ENCODE data around the gene TMED8. TPM values are rescaled to one million over a fixed set of nuclear protein-coding genes. Genes with fewer than 3 reads are reported as not detected.
"Not testable (repeated sequence)": the region's sequence is repeated elsewhere in the genome, so short reads cannot be mapped to it uniquely, and the experiment has no call there.

The TMED8 gene
- total RNA-seq, 5 donors from 2014 or later (not counting 1 experiment from before 2014, with no cell fraction given): 6.6 to 8.9 (median 7.5) TPM

DNA sequence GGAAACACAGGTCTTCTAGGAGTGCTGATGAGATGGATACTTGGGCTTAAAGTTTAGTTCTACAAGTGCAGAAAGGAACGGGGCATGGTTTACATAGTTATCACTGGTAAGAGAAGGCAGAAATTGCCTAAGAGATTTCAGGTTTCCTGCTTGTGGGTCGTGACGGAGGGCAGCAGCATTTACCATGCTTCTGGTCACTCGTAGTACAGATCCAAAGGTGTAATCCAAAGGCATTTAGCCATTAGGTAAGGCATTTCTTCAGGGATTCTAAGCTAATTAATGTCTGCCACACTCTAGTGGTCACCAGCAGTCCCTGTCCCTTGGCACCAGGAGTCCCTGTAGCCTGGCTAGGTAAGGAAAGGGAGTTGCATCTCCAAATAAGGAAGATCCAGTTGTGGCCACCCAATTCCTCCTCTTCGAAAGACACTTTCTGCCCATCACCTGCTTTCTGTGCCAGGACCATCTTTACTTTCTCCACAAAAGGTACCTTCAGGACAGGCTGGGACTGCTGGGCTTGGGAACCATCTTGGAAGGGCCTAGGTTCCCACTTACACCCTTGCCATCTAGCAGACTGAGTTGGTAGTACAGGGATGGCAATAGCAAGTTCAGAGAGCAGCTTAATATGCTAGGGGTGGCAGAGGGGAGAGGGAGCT is 54.5 kb downstream of the TMED8 start:
- no peaks in the 10 kb centered on the region for H3K27me3 Mint-ChIP-seq
- ATAC-seq (replicated peaks in 1 of 4) (no peak), DNase-seq (no peak)
- H3K9me3 Mint-ChIP-seq: no peaks in the 10 kb centered on the region
- no peaks in the 10 kb centered on the region for H3K27me3 ChIP-seq (replicated peaks in 1 of 2; ENCODE audit: control insufficient read depth in 2 of 2, extremely low read depth in 1 of 2, insufficient read depth in 2 of 2, low read length in 1 of 2)
- no peaks in the 10 kb centered on the region for H3K9me3 ChIP-seq
- no peaks in the 10 kb centered on the region for H3K36me3 Mint-ChIP-seq
- H3K27ac ChIP-seq (ENCODE audit: low read length): peak overlapping the region; percentile 90
- H3K4me1 Mint-ChIP-seq: peaks cover 14 to 21% (median 19%) of the 10 kb centered on the region in 3 donors
- no peaks in the 10 kb centered on the region for H3K36me3 ChIP-seq (ENCODE audit: control insufficient read depth in 2 of 2, extremely low read depth in 1 of 2, insufficient read depth in 1 of 2, low read length in 1 of 2)
- H3K4me3 ChIP-seq (ENCODE audit: control insufficient read depth in 1 of 2, extremely low read depth in 1 of 2, low read length in 1 of 2): peak overlapping the region in 1 of 2 donors; percentile 88
- 78% methylated on average over 5 of the region's 5 CpGs for WGBS (ENCODE audit: insufficient coverage)
- POLR2A ChIA-PET: interaction anchor here (0.6 kb wide), 2 partner anchors 219 to 387 kb away, joined by 3 read pairs; no protein-coding TSS in a partner anchor
- peak overlapping the region; percentile 98 to 100 for H3K27ac Mint-ChIP-seq
- peak overlapping the region; percentile 96 to 97 (median 96) for H3K4me3 Mint-ChIP-seq
- H3K4me1 ChIP-seq (ENCODE audit: control insufficient read depth in 1 of 2, extremely low read depth in 1 of 2, insufficient read depth in 2 of 2, low read length in 2 of 2): peaks cover 2 to 13% of the 10 kb centered on the region in 2 experiments
- CTCF ChIA-PET: interaction anchor here in 1 of 2 donors (1.0 kb wide), 1 partner anchor 134 kb away, joined by 7 read pairs; no protein-coding TSS in a partner anchor

GRCh38 chr14:77320238-77320935 is 56.5 kb downstream of the TMED8 start, which contains the start of gene POMT2:
POMT2 (minus strand) TSS chr14:77320883; CDS start chr14:77320681, 202 bp downstream.
- Mint-ChIP-seq H3K4me1 (peaks cover 14 to 21% (median 19%) of the 10 kb centered on the region in 3 donors), H3K9me3 (no peaks in the 10 kb centered on the region), H3K27ac (peak within 1 kb of the TSS; percentile 98 to 100), H3K4me3 (peak within 1 kb of the TSS; percentile 96 to 97 (median 96)), H3K36me3 (no peaks in the 10 kb centered on the region), H3K27me3 (no peaks in the 10 kb centered on the region)
- DNase-seq (peak; percentile 78 to 94 (median 88)), ATAC-seq (replicated peaks in 1 of 4) (peak; percentile 66 to 69 (median 68))
- Histone ChIP-seq H3K27ac (ENCODE audit: low read length) (peak within 1 kb of the TSS; percentile 90), H3K9me3 (no peaks in the 10 kb centered on the region), H3K27me3 (replicated peaks in 1 of 2; ENCODE audit: control insufficient read depth in 2 of 2, extremely low read depth in 1 of 2, insufficient read depth in 2 of 2, low read length in 1 of 2) (no peaks in the 10 kb centered on the region), H3K4me3 (ENCODE audit: control insufficient read depth in 1 of 2, extremely low read depth in 1 of 2, low read length in 1 of 2) (peak within 1 kb of the TSS; percentile 77 to 88), H3K4me1 (ENCODE audit: control insufficient read depth in 1 of 2, extremely low read depth in 1 of 2, insufficient read depth in 2 of 2, low read length in 2 of 2) (peaks cover 2 to 13% of the 10 kb centered on the region in 2 experiments), H3K36me3 (ENCODE audit: control insufficient read depth in 2 of 2, extremely low read depth in 1 of 2, insufficient read depth in 1 of 2, low read length in 1 of 2) (no peaks in the 10 kb centered on the region)
- CTCF ChIA-PET: interaction anchor here in 1 of 2 donors (0.7 to 1.6 kb wide), 5 partner anchors 57 to 1791 kb away, joined by 3 to 9 read pairs (median 3); partner anchors contain the start of genes SAMD15 and TMED8
- POLR2A ChIA-PET: interaction anchor here in 1 of 2 donors (1.0 kb wide), 1 partner anchor 440 kb away, joined by 4 read pairs; no protein-coding TSS in a partner anchor
- WGBS (ENCODE audit: insufficient coverage): under 1% methylated on average over 64 of the region's 69 CpGs

- H3K27me3 ChIP-seq (replicated peaks in 1 of 2; ENCODE audit: control insufficient read depth in 2 of 2, extremely low read depth in 1 of 2, insufficient read depth in 2 of 2, low read length in 1 of 2): no peaks in the 10 kb centered on the region
- H3K27ac ChIP-seq (ENCODE audit: low read length): no peak overlapping the region
- ChIA-PET POLR2A (no interaction called here), CTCF (interaction anchor here in 1 of 2 donors (0.7 kb wide), 1 partner anchor 58 kb away, joined by 3 read pairs; the partner anchor contains the start of genes SAMD15 and TMED8)
- no peaks in the 10 kb centered on the region for H3K36me3 Mint-ChIP-seq
- ATAC-seq (replicated peaks in 1 of 4) (no peak), DNase-seq (no peak)
- no peaks in the 10 kb centered on the region for H3K9me3 ChIP-seq
- peak overlapping the region; percentile 31 to 96 (median 82) for H3K4me3 Mint-ChIP-seq
- H3K4me1 Mint-ChIP-seq: peaks cover 14 to 21% (median 19%) of the 10 kb centered on the region in 3 donors
- 82% methylated on average over 4 of the region's 5 CpGs for WGBS (ENCODE audit: insufficient coverage)
- peak overlapping the region in 1 of 2 donors; percentile 91 for H3K27ac Mint-ChIP-seq
- no peaks in the 10 kb centered on the region for H3K9me3 Mint-ChIP-seq
- no peaks in the 10 kb centered on the region for H3K36me3 ChIP-seq (ENCODE audit: control insufficient read depth in 2 of 2, extremely low read depth in 1 of 2, insufficient read depth in 1 of 2, low read length in 1 of 2)
- H3K27me3 Mint-ChIP-seq: no peaks in the 10 kb centered on the region
- no peak overlapping the region for H3K4me3 ChIP-seq (ENCODE audit: control insufficient read depth in 1 of 2, extremely low read depth in 1 of 2, low read length in 1 of 2)
- H3K4me1 ChIP-seq (ENCODE audit: control insufficient read depth in 1 of 2, extremely low read depth in 1 of 2, insufficient read depth in 2 of 2, low read length in 2 of 2): peaks cover 2 to 13% of the 10 kb centered on the region in 2 experiments
These were observed 57.5 kb downstream of the TMED8 start for GRCh38 chr14:77319422-77319821.

DNA sequence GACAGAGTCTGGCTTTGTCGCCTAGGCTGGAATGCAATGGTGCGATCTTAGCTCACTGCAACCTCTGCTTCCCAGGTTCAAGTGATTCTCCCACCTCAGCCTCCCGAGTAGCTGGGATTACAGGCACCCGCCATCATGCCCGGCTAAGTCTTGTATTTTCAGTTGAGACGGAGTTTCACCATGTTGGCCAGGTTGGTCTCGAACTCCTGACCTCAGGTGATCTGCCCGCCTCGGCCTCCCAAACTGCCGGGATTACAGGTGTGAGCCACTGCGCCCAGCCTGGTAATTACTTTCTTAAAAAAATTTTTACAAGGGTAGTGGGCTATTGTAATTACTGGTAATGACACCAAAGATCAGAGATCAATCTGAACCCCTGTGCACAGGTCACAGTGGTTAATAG is 58.1 kb downstream of the TMED8 start:
- 93% methylated on average over 5 of the region's 11 CpGs for WGBS (ENCODE audit: insufficient coverage)
- H3K4me3 Mint-ChIP-seq, CTCF ChIA-PET: not testable (repeated sequence)

GRCh38 chr14:77318006-77318553 is 58.8 kb downstream of the TMED8 start:
- DNase-seq (no peak), ATAC-seq (replicated peaks in 1 of 4) (no peak)
- Histone ChIP-seq H3K27me3 (replicated peaks in 1 of 2; ENCODE audit: control insufficient read depth in 2 of 2, extremely low read depth in 1 of 2, insufficient read depth in 2 of 2, low read length in 1 of 2) (no peaks in the 10 kb centered on the region), H3K4me3 (ENCODE audit: control insufficient read depth in 1 of 2, extremely low read depth in 1 of 2, low read length in 1 of 2) (no peak overlapping the region), H3K4me1 (ENCODE audit: control insufficient read depth in 1 of 2, extremely low read depth in 1 of 2, insufficient read depth in 2 of 2, low read length in 2 of 2) (peaks cover 2 to 13% of the 10 kb centered on the region in 2 experiments), H3K27ac (ENCODE audit: low read length) (no peak overlapping the region), H3K9me3 (no peaks in the 10 kb centered on the region), H3K36me3 (ENCODE audit: control insufficient read depth in 2 of 2, extremely low read depth in 1 of 2, insufficient read depth in 1 of 2, low read length in 1 of 2) (no peaks in the 10 kb centered on the region)
- Mint-ChIP-seq H3K4me3 (no peak overlapping the region), H3K4me1 (peaks cover 14 to 21% (median 19%) of the 10 kb centered on the region in 3 donors), H3K9me3 (no peaks in the 10 kb centered on the region), H3K27ac (no peak overlapping the region), H3K27me3 (no peaks in the 10 kb centered on the region), H3K36me3 (no peaks in the 10 kb centered on the region)
- CTCF ChIA-PET: no interaction called here
- WGBS (ENCODE audit: insufficient coverage): 96% methylated on average over 4 of the region's 5 CpGs
- POLR2A ChIA-PET: no interaction called here

More for the DNA sequence above, 58.1 kb downstream of the TMED8 start:
- H3K27ac Mint-ChIP-seq; H3K9me3 Mint-ChIP-seq; H3K36me3 ChIP-seq (ENCODE audit: control insufficient read depth in 2 of 2, extremely low read depth in 1 of 2, insufficient read depth in 1 of 2, low read length in 1 of 2); H3K27me3 ChIP-seq (replicated peaks in 1 of 2; ENCODE audit: control insufficient read depth in 2 of 2, extremely low read depth in 1 of 2, insufficient read depth in 2 of 2, low read length in 1 of 2); H3K36me3 Mint-ChIP-seq; POLR2A ChIA-PET; ATAC-seq (replicated peaks in 1 of 4); H3K27ac ChIP-seq (ENCODE audit: low read length); H3K4me3 ChIP-seq (ENCODE audit: control insufficient read depth in 1 of 2, extremely low read depth in 1 of 2, low read length in 1 of 2); DNase-seq; H3K9me3 ChIP-seq; H3K27me3 Mint-ChIP-seq: not testable (repeated sequence)
- peaks cover 14 to 21% (median 19%) of the 10 kb centered on the region in 3 donors for H3K4me1 Mint-ChIP-seq
- peaks cover 2 to 13% of the 10 kb centered on the region in 2 experiments for H3K4me1 ChIP-seq (ENCODE audit: control insufficient read depth in 1 of 2, extremely low read depth in 1 of 2, insufficient read depth in 2 of 2, low read length in 2 of 2)

DNA sequence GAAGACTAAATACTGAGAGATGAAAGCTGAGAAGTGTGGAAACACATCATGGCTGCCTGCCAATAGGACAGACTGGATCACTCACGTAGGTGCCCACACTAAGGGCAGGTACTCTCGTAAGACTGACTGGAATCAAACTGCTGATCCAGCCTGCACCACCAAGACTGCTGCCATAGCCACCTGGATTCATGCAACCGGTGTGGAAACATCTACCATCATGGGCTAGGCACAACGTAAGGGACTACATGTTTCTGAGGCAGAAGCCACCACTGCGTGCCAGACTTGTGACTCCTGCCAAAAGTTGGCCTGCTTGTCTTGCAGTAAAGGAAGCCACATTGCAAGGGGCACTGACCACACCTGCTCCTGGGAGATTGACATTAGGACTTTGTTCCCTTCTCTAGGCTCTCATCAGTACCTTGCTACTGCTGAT is 60.0 kb downstream of the TMED8 start:
- no peak overlapping the region for H3K27ac Mint-ChIP-seq
- WGBS (ENCODE audit: insufficient coverage): 84% methylated on average over 4 of the region's 5 CpGs
- CTCF ChIA-PET: interaction anchor here (0.6 to 1.6 kb wide), 15 partner anchors 13 to 483 kb away, joined by 3 to 7 read pairs (median 4); partner anchors contain the start of gene ADCK1 (in 1 of the 2)

More for the DNA sequence above, 60.0 kb downstream of the TMED8 start:
- ATAC-seq (replicated peaks in 1 of 4) (no peak), DNase-seq (no peak)
- Histone ChIP-seq H3K27me3 (replicated peaks in 1 of 2; ENCODE audit: control insufficient read depth in 2 of 2, extremely low read depth in 1 of 2, insufficient read depth in 2 of 2, low read length in 1 of 2) (no peaks in the 10 kb centered on the region), H3K9me3 (no peaks in the 10 kb centered on the region), H3K36me3 (ENCODE audit: control insufficient read depth in 2 of 2, extremely low read depth in 1 of 2, insufficient read depth in 1 of 2, low read length in 1 of 2) (no peaks in the 10 kb centered on the region), H3K4me3 (ENCODE audit: control insufficient read depth in 1 of 2, extremely low read depth in 1 of 2, low read length in 1 of 2) (no peak overlapping the region), H3K4me1 (ENCODE audit: control insufficient read depth in 1 of 2, extremely low read depth in 1 of 2, insufficient read depth in 2 of 2, low read length in 2 of 2) (peaks cover 0 to 5% of the 10 kb centered on the region in 2 experiments), H3K27ac (ENCODE audit: low read length) (no peak overlapping the region)
- POLR2A ChIA-PET: interaction anchor here in 1 of 2 donors (0.6 kb wide), 1 partner anchor 1656 kb away, joined by 7 read pairs; the partner anchor contains the start of gene TTLL5
- H3K36me3 Mint-ChIP-seq: no peaks in the 10 kb centered on the region
- peaks cover 7 to 13% (median 11%) of the 10 kb centered on the region in 3 donors for H3K4me1 Mint-ChIP-seq
- no peaks in the 10 kb centered on the region for H3K9me3 Mint-ChIP-seq
- H3K27me3 Mint-ChIP-seq: no peaks in the 10 kb centered on the region
- H3K4me3 Mint-ChIP-seq: no peak overlapping the region

Measured in T-cell (primary cell).